Neural progenitor cell (in vitro differentiated cells): ENCODE results near the gene CARD11.

ENCODE experiments used
- EZH2 ChIP-seq: fragments of 200-600 bp; sonication (generic); IDR thresholded peaks from 2 replicates; pipeline ENCODE4 v1.6.1; 2017; ENCODE audit warnings: antibody characterized with exemption, mild to moderate bottlenecking, moderate library complexity
- EZH2phosphoT487 ChIP-seq: fragments of 200-600 bp; sonication (generic); IDR thresholded peaks from 2 replicates; pipeline ENCODE4 v1.6.1; 2017; ENCODE audit warnings: antibody characterized with exemption
- TF ChIP-seq, protein P1 (sequence below): fragments of 200-600 bp; sonication (generic); IDR thresholded peaks from 2 replicates; pipeline ENCODE4 v1.5.1; 2017; ENCODE audit warnings: antibody characterized with exemption, mild to moderate bottlenecking

- TF ChIP-seq, protein P1, sequence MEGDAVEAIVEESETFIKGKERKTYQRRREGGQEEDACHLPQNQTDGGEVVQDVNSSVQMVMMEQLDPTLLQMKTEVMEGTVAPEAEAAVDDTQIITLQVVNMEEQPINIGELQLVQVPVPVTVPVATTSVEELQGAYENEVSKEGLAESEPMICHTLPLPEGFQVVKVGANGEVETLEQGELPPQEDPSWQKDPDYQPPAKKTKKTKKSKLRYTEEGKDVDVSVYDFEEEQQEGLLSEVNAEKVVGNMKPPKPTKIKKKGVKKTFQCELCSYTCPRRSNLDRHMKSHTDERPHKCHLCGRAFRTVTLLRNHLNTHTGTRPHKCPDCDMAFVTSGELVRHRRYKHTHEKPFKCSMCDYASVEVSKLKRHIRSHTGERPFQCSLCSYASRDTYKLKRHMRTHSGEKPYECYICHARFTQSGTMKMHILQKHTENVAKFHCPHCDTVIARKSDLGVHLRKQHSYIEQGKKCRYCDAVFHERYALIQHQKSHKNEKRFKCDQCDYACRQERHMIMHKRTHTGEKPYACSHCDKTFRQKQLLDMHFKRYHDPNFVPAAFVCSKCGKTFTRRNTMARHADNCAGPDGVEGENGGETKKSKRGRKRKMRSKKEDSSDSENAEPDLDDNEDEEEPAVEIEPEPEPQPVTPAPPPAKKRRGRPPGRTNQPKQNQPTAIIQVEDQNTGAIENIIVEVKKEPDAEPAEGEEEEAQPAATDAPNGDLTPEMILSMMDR, result no peak
- TF ChIP-seq EZH2 (no peak), EZH2phosphoT487 (no peak)
These were observed 93.1 kb downstream of the CARD11 start for GRCh38 chr7:2950578-2950977.
